Measurements from ENCODE around the gene YTHDC1. TPM values are rescaled to one million over a fixed set of nuclear protein-coding genes. Genes with fewer than 3 reads are reported as not detected.

Gene YTHDC1
- total and polyA plus RNA-seq, 2 experiments from 2014 or later, result 72.3 to 144 TPM

GRCh38 chr4:68366600-68366999 is 16.7 kb upstream of the YTHDC1 start (continued):
- no peak for TF ChIP-seq ZNF462 (CRISPR knock-in tag; IDR thresholded peaks at IDR 0.05)
- TF ChIP-seq CTCF (conservative IDR thresholded peaks at IDR 0.05; ENCODE audit: low read depth in 2 of 2), result no peak

GRCh38 chr4:68365068-68365467 is 15.2 kb upstream of the YTHDC1 start:
- Mint-ChIP-seq H3K36me3 (ENCODE audit: low read depth) (peaks cover 25% of the 10 kb centered on the region), H3K4me3 (no peak overlapping the region), H3K9me3 (peaks cover 33% of the 10 kb centered on the region), H3K4me1 (peaks cover 18% of the 10 kb centered on the region), H3K27ac (no peak overlapping the region), H3K27me3 (ENCODE audit: insufficient read depth, low read depth, poor library complexity) (peaks cover 39% of the 10 kb centered on the region)
- Histone ChIP-seq H3K4me1 (ENCODE audit: insufficient read depth) (peaks cover 15% of the 10 kb centered on the region), H3K79me2 (replicated peaks; ENCODE audit: insufficient read depth) (no peaks in the 10 kb centered on the region), H3K36me3 (ENCODE audit: insufficient read depth) (no peaks in the 10 kb centered on the region), H3F3A (replicated peaks; ENCODE audit: low read depth) (no peaks in the 10 kb centered on the region), H3K4me3 (no peak overlapping the region), H2AFZ (no peak overlapping the region), H3K27me3 (ENCODE audit: insufficient read depth) (peaks cover 60% of the 10 kb centered on the region), H3K4me2 (no peak overlapping the region), H3K9me2 (ENCODE audit: insufficient read depth) (peaks cover under 1% of the 10 kb centered on the region; the same call in 1 of the 2 replicates), H4K20me1 (replicated peaks; ENCODE audit: insufficient read depth) (no peaks in the 10 kb centered on the region), H3K27ac (ENCODE audit: low read depth) (no peak overlapping the region)
- ATAC-seq (no peak), DNase-seq (ENCODE audit: low spot score) (no peak)
- TF ChIP-seq CREB1 (CRISPR knock-in tag; IDR thresholded peaks at IDR 0.05; ENCODE audit: low read depth) (no peak), ZNF462 (CRISPR knock-in tag; IDR thresholded peaks at IDR 0.05) (no peak)
